AG10803 (cell line): ENCODE data around the gene CMTM7.

Source experiments
- DNase-seq: peaks from one replicate; pipeline ENCODE4 v3.0.0; 2010; ENCODE audit warnings: low read depth
- H3K4me3 ChIP-seq: 2 replicates; pipeline ENCODE4 v1.5.1; 2011; ENCODE audit warnings: mild to moderate bottlenecking, low read length, control low read depth
- TF ChIP-seq, protein P1 (sequence below): conservative IDR thresholded peaks from 2 replicates; pipeline ENCODE4 v1.5.1; 2011; ENCODE audit warnings: mild to moderate bottlenecking, low read length, control low read depth, inconsistent platforms

The CMTM7 gene

DNA sequence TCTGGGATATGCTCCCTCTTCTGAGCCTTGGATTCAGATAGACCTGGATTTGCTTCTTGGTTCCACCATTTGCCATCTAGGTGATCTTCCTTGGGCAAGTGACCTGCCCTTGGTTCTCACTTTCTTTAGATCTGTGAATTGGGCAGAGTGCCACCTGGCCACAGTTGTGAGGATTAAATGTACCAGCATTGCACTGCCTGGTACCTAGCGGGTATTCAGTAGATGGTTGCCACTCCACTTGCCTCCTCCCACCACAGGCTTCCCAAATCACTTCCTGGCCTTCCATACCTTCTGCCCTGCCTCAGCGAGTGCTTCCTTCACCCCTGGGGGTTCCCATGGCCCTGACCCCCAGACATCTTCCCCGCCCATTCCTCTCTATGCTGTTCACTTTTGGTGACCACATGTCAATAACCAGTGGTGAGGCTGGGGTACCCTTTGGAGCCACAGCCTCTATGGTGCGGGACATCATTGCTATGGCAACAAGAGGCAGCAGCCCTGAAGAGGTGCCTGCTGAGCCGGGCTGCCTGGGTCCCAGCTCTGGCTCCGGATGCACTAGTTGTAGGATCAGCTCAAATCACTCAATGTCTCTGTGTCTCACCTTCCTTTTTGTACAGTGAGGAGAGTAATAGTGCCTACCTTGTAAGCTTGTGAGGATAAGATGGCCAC is 40.5 kb downstream of the CMTM7 start:
- no peak for DNase-seq
- no peak overlapping the region for H3K4me3 ChIP-seq
- TF ChIP-seq, protein P1, sequence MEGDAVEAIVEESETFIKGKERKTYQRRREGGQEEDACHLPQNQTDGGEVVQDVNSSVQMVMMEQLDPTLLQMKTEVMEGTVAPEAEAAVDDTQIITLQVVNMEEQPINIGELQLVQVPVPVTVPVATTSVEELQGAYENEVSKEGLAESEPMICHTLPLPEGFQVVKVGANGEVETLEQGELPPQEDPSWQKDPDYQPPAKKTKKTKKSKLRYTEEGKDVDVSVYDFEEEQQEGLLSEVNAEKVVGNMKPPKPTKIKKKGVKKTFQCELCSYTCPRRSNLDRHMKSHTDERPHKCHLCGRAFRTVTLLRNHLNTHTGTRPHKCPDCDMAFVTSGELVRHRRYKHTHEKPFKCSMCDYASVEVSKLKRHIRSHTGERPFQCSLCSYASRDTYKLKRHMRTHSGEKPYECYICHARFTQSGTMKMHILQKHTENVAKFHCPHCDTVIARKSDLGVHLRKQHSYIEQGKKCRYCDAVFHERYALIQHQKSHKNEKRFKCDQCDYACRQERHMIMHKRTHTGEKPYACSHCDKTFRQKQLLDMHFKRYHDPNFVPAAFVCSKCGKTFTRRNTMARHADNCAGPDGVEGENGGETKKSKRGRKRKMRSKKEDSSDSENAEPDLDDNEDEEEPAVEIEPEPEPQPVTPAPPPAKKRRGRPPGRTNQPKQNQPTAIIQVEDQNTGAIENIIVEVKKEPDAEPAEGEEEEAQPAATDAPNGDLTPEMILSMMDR = no peak

DNA sequence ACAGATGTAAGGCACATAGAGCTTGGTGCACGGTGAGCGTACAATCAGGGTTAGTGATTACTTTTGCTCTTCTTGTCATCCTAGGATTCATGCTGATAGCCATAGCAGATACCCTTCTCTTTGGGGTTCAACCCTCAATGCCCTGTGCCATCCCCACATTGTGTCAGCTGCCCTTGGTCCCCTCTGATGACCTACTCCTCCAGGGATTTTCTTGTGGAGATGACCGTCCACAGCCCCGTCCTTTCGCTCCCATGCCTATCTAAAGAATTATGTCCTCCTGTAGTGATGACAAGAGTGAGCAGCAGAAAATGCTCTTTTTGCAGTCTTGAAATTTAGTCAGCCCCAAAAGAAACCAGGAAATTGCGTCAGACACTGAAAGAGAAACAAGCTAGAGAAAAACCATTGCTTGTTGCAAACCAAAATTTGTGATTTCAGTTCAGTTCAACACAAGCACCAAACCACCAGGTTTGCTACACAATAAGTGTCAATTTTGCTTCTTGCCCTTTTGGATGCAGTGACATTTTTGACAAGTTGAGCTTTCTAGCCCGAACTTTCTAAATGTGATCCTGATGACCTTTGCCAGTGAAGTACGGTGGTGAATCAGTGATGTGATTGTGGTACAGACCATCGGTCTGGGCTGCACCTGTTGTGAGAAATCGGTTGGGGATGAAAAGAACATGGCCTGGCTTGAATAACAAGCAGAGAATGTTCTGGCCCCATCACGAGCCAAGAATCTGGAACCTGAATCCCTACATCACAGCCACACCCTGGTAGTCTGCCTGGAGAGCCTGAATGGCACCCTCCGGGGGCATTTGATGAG is 41.3 kb downstream of the CMTM7 start:
- H3K4me3 ChIP-seq = no peak overlapping the region
- TF ChIP-seq, protein P1 = no peak
- peak; percentile 50 for DNase-seq

DNA sequence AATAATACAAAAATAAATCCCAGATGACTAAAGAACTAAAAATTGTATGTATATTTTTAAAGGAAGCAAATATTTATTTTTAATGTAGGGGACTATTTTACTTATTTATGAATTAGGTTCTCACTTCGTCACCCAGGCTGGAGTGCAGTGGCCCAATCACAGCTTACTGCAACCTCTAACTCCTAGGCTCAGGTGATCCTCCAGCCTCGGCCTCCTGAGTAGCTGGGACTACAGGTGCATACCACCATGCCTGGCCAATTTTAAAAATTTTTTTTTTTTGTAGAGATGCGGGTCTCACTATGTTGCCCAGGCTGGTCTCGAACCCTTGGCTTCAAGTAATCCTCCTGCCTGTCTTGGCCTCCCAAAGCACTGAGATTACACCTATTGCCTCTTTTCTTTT is 42.6 kb downstream of the CMTM7 start:
- TF ChIP-seq, protein P1 = no peak
- H3K4me3 ChIP-seq = no peak overlapping the region
- no peak for DNase-seq

DNA sequence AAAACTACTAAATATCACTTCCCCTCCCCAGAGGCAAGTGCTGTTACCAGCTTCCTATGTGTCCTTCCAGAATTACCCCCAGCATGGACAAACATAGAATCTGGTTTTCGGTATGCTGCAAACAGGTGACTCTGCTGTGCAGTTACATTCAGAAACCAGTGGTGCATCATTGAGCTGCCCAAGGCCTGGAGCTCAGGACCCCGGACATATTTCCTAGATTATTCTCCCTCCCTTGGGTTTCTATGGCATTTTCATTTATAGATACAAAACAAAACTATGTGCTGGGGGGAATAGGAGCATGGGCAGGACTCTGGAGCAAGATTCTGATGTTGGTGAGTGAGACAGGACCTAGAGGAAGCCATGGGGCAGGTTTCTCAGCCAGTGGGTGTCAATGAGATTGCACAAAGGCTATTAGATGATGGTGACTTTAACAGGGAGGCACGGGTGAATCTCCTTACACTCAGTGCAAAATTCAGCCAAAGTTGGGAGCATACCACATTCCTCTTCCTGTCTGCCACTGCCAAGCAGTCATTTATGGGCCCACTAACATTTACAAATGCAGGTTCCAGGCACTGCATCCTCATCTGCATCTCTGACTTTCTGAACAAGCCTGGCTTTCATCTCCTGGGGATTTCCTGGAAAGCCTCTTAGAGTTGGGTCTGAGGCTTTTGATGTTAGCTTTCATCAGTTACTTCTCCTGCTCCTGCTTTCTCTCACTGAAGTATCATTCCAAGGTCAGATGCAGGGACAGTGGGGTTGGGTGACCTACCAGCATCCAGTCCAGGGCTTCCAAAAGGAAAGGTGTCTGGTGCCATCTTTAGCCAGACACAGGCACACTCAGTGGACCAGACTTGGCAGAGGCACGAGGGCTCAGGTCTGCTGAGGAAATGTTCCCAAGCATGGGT is 44.5 kb downstream of the CMTM7 start:
- DNase-seq = peak; percentile 24
- TF ChIP-seq, protein P1 = no peak
- no peak overlapping the region for H3K4me3 ChIP-seq

DNA sequence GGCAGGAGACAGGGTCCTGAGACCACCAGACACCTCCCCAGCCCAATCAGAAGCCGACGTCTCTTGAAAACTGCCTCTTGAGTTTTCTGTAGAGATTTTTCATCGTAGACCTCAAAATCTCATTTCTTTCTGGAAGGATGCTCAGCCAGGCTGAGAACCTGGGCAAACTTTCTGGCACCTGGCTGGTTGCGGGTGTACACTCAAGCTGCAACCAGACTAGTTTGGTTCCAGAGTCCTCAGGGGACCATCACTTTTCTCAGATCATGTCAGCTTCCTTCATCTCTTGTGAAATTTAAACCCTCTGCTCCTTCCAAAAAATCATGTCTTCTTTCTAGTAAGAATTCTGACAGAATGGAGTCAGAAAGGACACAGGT is 45.1 kb downstream of the CMTM7 start:
- DNase-seq = no peak
- TF ChIP-seq, protein P1 = no peak
- H3K4me3 ChIP-seq = no peak overlapping the region

DNA sequence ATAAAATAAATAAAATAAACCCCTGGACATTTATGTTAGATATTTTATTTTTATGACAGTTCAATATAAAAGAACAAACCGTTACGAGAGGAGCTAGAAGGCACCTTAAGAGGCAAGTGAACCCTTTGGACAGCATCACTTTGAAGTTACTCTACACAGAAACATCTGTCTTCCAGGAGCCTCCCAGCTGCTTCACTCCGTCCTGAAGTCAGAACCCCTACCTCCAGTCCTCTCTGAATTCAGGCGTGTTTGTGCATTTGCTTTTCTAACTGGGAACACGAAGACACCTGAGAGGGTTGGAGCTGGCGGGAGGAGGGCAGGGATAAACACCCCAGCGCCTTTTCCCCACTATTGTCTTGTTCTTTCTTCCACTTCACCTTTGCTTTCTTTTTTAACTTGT is 46.2 kb downstream of the CMTM7 start:
- no peak overlapping the region for H3K4me3 ChIP-seq
- DNase-seq = no peak
- TF ChIP-seq, protein P1 = no peak
